HG03045 (cell line): ENCODE data around the gene SLC1A2.
A peak's percentile ranks its signal among the peaks of the same experiment; 100 is the strongest.

Source experiments
- ATAC-seq: cut with Tn5 transposase; IDR thresholded peaks from one replicate; pipeline ENCODE4 v1.9.1; 2021; ENCODE audit warnings: mild to moderate bottlenecking, moderate library complexity; ENCODE audit not compliant: unreplicated experiment

The SLC1A2 gene

DNA sequence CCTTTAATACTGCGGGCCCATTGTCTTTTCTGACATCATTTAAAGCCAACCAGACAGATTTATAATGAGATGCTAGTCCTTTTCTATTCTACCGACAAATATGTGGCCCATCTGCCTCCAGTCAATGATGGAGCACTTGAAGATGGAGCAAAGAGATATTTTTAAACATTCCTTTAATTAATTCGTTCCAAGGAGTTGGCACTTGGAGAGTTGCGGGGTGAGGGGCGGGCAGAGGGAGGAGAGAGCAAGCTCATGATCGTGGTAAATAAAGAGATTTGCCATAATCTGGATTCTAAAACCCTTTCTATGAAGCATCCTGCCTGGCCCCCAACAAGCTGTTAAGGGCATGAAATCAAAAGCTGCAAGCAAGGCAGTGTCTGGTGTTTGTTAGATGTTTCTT is 5.0 kb downstream of the SLC1A2 start:
- ATAC-seq: no peak

GRCh38 chr11:35413598-35413997 is 5.8 kb downstream of the SLC1A2 start:
- ATAC-seq: no peak

GRCh38 chr11:35412285-35412684 is 7.1 kb downstream of the SLC1A2 start:
- ATAC-seq: no peak

GRCh38 chr11:35407041-35407440 is 12.3 kb downstream of the SLC1A2 start:
- no peak for ATAC-seq

DNA sequence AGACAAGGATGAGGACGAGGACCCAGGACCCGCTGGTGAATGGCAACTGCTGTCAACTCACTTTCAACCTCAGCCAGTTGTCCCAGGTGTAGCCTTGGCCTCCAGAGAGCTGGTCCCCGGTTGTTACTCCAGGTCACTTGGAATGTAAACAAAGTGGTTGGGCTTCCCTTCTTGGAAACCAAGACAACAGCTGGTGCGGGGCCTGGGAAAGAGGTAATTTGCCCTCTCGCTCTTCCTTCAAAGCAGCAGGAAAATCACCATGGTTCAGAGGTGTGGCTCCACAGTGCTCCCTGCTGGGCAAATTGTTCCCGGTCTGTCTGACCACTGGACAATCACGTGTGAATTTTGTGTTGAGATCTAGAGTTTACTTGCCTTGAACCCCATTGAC is 15.0 kb downstream of the SLC1A2 start:
- ATAC-seq: no peak

DNA sequence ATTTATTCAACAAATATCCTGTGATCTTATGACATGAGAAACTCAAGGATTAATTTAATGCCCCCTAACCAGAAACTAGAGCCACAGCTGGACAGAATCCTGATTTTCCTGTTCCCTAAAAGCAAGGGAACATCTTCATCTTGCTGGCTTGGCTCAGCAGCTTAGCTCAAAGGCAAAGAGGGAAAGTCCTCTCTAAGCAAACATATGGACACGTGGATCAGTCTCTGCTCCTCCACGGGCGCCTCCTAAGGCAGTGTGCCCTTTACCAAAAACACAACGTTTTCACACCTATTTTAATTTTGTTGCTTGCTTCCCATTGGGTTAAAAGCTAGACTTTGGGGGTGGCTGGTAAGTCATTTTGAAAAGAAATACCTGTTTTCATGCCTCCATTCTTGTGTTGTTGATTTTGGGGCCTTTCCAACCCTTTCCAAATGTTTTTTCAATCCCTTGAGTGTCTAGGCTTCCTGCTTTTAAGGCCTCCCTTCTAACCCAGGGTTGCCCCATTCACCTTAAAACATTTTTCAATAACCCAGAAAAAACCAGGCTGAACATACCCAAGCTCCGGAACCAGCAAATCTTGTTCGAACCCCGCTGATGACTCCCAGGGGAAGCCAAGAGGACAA is 15.5 kb downstream of the SLC1A2 start:
- ATAC-seq: no peak

- no peak for ATAC-seq
Observed at GRCh38 chr11:35402751-35403660, 16.4 kb downstream of the SLC1A2 start.

- no peak for ATAC-seq
Observed at GRCh38 chr11:35398881-35399280, 20.5 kb downstream of the SLC1A2 start.

GRCh38 chr11:35394941-35395340 is 24.4 kb downstream of the SLC1A2 start:
- no peak for ATAC-seq

GRCh38 chr11:35393098-35393497 is 26.3 kb downstream of the SLC1A2 start:
- no peak for ATAC-seq

GRCh38 chr11:35391922-35392688 is 27.3 kb downstream of the SLC1A2 start:
- ATAC-seq: peak; percentile 52

- ATAC-seq: peak; percentile 84
Observed at GRCh38 chr11:35390737-35391682, 28.3 kb downstream of the SLC1A2 start.

GRCh38 chr11:35389897-35390465 is 29.4 kb downstream of the SLC1A2 start:
- no peak for ATAC-seq

GRCh38 chr11:35389112-35389511 is 30.2 kb downstream of the SLC1A2 start:
- no peak for ATAC-seq

- no peak for ATAC-seq
Observed at GRCh38 chr11:35388061-35388460, 31.3 kb downstream of the SLC1A2 start.

GRCh38 chr11:35387111-35387982 is 32.0 kb downstream of the SLC1A2 start:
- ATAC-seq: no peak

DNA sequence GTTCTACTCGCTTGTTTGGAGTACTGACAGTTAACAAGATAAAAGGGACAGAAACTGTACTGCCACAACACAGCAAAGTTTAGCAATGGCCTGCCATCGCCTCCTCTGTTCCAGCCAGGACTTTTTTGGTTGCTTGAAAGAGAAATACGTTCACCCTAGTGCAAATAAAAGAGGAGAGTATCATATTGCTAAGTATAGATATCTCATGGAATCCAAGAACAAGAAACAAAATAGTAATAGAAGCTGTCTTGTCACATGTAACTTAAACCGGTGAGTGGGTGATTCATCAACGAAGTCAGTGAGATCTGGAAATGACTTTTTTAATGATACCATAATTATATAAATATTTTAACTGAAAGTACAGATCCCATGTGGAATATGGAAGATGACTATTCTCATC is 35.4 kb downstream of the SLC1A2 start:
- no peak for ATAC-seq

DNA sequence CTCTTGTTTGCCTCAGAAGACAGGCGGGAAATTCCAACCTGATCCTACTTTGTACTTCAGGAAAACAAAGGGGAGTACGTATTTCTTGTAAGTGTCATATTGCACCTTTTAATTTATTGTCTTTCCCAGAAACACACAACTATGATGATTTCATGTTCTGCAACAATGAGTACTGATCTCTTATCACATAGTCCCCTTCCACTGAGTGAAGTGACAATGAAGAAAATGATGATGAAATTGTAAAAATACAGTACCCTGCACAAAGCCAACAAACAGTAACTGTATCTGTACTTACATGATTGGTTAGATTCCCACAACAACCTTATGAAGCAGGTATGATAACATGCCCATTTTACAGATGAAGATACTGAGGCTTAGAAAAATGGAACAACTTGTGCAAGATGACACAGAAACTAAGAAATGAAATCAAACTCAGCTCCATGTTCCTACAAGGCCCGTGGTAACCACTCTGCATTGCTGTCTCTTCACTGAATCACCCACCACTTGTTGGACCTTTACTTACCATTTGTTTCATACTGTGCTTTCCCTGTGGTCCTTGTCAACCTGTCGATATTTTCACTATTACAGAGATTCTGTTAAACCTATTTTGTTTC is 37.5 kb downstream of the SLC1A2 start:
- ATAC-seq: no peak

DNA sequence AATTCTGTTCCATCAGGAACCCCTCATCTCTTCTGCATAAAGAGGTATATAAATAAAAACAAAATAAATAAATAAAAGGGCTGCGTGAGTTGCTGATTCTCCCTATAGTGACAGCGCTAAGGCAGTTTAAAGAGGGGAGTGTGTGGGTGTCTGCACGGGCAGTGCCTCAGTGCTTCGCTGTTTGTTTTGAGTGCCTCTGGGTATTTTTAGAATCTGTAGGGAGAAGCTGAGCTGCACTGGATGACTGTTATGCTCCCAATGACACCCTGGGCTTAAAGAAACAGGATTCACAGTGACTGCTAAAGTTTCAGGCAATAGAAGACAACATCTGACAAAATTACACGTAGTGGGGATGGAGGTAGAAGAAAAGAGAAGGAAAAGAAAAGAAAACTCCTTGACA is 38.8 kb downstream of the SLC1A2 start:
- ATAC-seq: no peak
